H1 (cell line): ENCODE results near the gene PLCL2. TPM values are rescaled to one million over a fixed set of nuclear protein-coding genes. Genes with fewer than 3 reads are reported as not detected.

Experiments
- CTCF ChIA-PET: fragments of 300-600 bp; sonication (Branson Sonifier 250); formaldehyde crosslinking; loops from one replicate; lab custom pipeline; 2021; ENCODE audit not compliant: partially characterized antibody; lab: Charles Lee
- POLR2A ChIA-PET: fragments of 300-600 bp; sonication (Branson Sonifier 250); formaldehyde crosslinking; loops from one replicate; lab custom pipeline; 2021; ENCODE audit warnings: inconsistent platforms; ENCODE audit not compliant: partially characterized antibody; lab: Charles Lee
- DNase-seq, 2 experiments: peaks; one replicate each; pipeline versions ENCODE4 v3.0.0 to v3.0.0-alpha.2; 2010 to 2022; ENCODE audit warnings: low spot score in 2 of 2, low read depth in 1 of 2, mixed read lengths in 1 of 2
- FAIRE-seq: peaks from 2 replicates; lab custom pipeline; 2011; peaks lifted over from hg19 to GRCh38; lab: Jason Lieb, UNC
- H2AFZ ChIP-seq: 2 replicates; pipeline ENCODE4 v1.8.1; 2012; ENCODE audit warnings: low read length, inconsistent platforms
- H2AK5ac ChIP-seq: 2 replicates; pipeline ENCODE4 v1.6.1; 2013; ENCODE audit warnings: low read depth, low read length
- H2BK120ac ChIP-seq: replicated peaks from 2 replicates; pipeline ENCODE3; 2013; ENCODE audit warnings: low read depth, low read length, inconsistent platforms
- H2BK12ac ChIP-seq: 2 replicates; pipeline ENCODE4 v1.6.1; 2013; ENCODE audit warnings: low read depth, low read length
- H2BK15ac ChIP-seq: 2 replicates; pipeline ENCODE4 v1.6.1; 2013; ENCODE audit warnings: low read length
- H2BK20ac ChIP-seq: 2 replicates; pipeline ENCODE4 v1.6.1; 2013; ENCODE audit warnings: low read length
- H2BK5ac ChIP-seq: 2 replicates; pipeline ENCODE4 v1.6.1; 2013; ENCODE audit warnings: low read depth, low read length
- H3K14ac ChIP-seq: 2 replicates; pipeline ENCODE4 v1.6.1; 2013; ENCODE audit warnings: inconsistent platforms; ENCODE audit not compliant: insufficient read length
- H3K18ac ChIP-seq: 2 replicates; pipeline ENCODE4 v1.6.1; 2013; ENCODE audit warnings: low read length; ENCODE audit errors: extremely low read depth
- H3K23ac ChIP-seq: 2 replicates; pipeline ENCODE4 v1.6.1; 2013; ENCODE audit warnings: inconsistent platforms; ENCODE audit not compliant: insufficient read length
- H3K23me2 ChIP-seq: 2 replicates; pipeline ENCODE4 v1.6.1; 2013; ENCODE audit warnings: low read depth, low read length
- H3K27ac ChIP-seq: 2 replicates; pipeline ENCODE4 v1.6.1; 2011; ENCODE audit warnings: low read depth, low read length, inconsistent platforms
- H3K27me3 ChIP-seq, 4 experiments: replicated peaks in 1 of 4; 1 replicate in 1 of 4; 2 replicates in 3 of 4; pipeline versions ENCODE4 v1.6.1 to v1.8.1; 2011 to 2013; ENCODE audit warnings: low read length in 3 of 4, mild to moderate bottlenecking in 3 of 4, inconsistent platforms in 2 of 4, mixed read lengths in 2 of 4, moderate library complexity in 1 of 4; ENCODE audit not compliant: control insufficient read depth in 3 of 4, insufficient read depth in 3 of 4; ENCODE audit errors: extremely low read depth in 1 of 4
- H3K36me3 ChIP-seq, 4 experiments: 2 replicates each; pipeline versions ENCODE4 v1.6.1 to v1.8.1; 2011 to 2013; ENCODE audit warnings: mild to moderate bottlenecking in 4 of 4, low read length in 3 of 4, moderate library complexity in 2 of 4, control low read depth in 1 of 4, inconsistent platforms in 1 of 4; ENCODE audit not compliant: insufficient read depth in 4 of 4, control insufficient read depth in 2 of 4
- H3K4ac ChIP-seq: replicated peaks from 2 replicates; pipeline ENCODE3; 2013; ENCODE audit warnings: low read length, low read depth, mixed read lengths, inconsistent platforms; ENCODE audit not compliant: insufficient read length
- H3K4me1 ChIP-seq, 4 experiments: replicated peaks in 1 of 4; 1 replicate in 1 of 4; 2 replicates in 3 of 4; pipeline versions ENCODE4 v1.6.1 to v1.8.1; 2011 to 2013; ENCODE audit warnings: low read length in 3 of 4, inconsistent platforms in 2 of 4, mixed read lengths in 1 of 4; ENCODE audit not compliant: insufficient read depth in 4 of 4, control insufficient read depth in 3 of 4
- H3K4me2 ChIP-seq, 2 experiments: 2 replicates each; pipeline versions ENCODE4 v1.6.1 to v1.8.1; 2011 to 2013; ENCODE audit warnings: low read depth in 2 of 2, low read length in 2 of 2, control low read depth in 1 of 2, inconsistent platforms in 1 of 2, mild to moderate bottlenecking in 1 of 2; ENCODE audit not compliant: insufficient read depth in 1 of 2
- H3K4me3 ChIP-seq, 4 experiments: fragments of 200-600, 300-600 bp in 1 of 4; sonication (generic), shearing (Covaris generic), sonication (Bioruptor Twin) in 1 of 4; 2 replicates each; pipeline versions ENCODE4 v1.5.1 to v1.8.1; 2011 to 2016; ENCODE audit warnings: low read length in 4 of 4, low read depth in 3 of 4, control low read depth in 2 of 4, inconsistent platforms in 2 of 4, mild to moderate bottlenecking in 2 of 4, mixed read lengths in 1 of 4, moderate library complexity in 1 of 4; ENCODE audit not compliant: insufficient read depth in 2 of 4; ENCODE audit errors: extremely low read depth in 1 of 4
- H3K56ac ChIP-seq: replicated peaks from 2 replicates; pipeline ENCODE3; 2013; ENCODE audit warnings: low read depth, mild to moderate bottlenecking, mixed read lengths, low read length, inconsistent platforms; ENCODE audit not compliant: insufficient read length
- H3K79me1 ChIP-seq: 2 replicates; pipeline ENCODE4 v1.6.1; 2013; ENCODE audit warnings: low read depth, low read length, control low read depth
- H3K79me2 ChIP-seq, 2 experiments: 2 replicates each; pipeline versions ENCODE4 v1.6.1 to v1.8.1; 2012 to 2013; ENCODE audit warnings: low read length in 2 of 2, mild to moderate bottlenecking in 2 of 2, inconsistent platforms in 1 of 2; ENCODE audit not compliant: insufficient read depth in 2 of 2, control insufficient read depth in 1 of 2
- H3K9ac ChIP-seq, 4 experiments: replicated peaks in 1 of 4; 1 replicate in 1 of 4; 2 replicates in 3 of 4; pipeline versions ENCODE4 v1.6.1 to v1.8.1; 2011 to 2013; ENCODE audit warnings: low read depth in 3 of 4, low read length in 3 of 4, control low read depth in 2 of 4, mild to moderate bottlenecking in 2 of 4, moderate library complexity in 2 of 4, inconsistent platforms in 1 of 4; ENCODE audit errors: extremely low read depth in 1 of 4
- H3K9me3 ChIP-seq, 2 experiments: 2 replicates each; pipeline versions ENCODE4 v1.6.1 to v1.8.1; 2012 to 2013; ENCODE audit warnings: mild to moderate bottlenecking in 2 of 2, moderate library complexity in 2 of 2, control low read depth in 1 of 2, inconsistent platforms in 1 of 2, low read depth in 1 of 2, low read length in 1 of 2, mixed read lengths in 1 of 2; ENCODE audit not compliant: insufficient read depth in 2 of 2
- H4K20me1 ChIP-seq, 2 experiments: replicated peaks in 1 of 2; 2 replicates each; pipeline versions ENCODE3 to v1.8.1; 2011 to 2013; ENCODE audit warnings: inconsistent platforms in 2 of 2, low read length in 2 of 2, mild to moderate bottlenecking in 1 of 2; ENCODE audit not compliant: insufficient read depth in 2 of 2, control insufficient read depth in 1 of 2
- H4K5ac ChIP-seq: 2 replicates; pipeline ENCODE4 v1.6.1; 2013; ENCODE audit warnings: low read length, low read depth, mixed read lengths, inconsistent platforms; ENCODE audit not compliant: insufficient read length
- H4K8ac ChIP-seq: 2 replicates; pipeline ENCODE4 v1.8.0; 2013; ENCODE audit warnings: mild to moderate bottlenecking, moderate library complexity, low read length, inconsistent platforms; ENCODE audit not compliant: insufficient read depth; ENCODE audit errors: extremely low read depth
- H4K91ac ChIP-seq: replicated peaks from 2 replicates; pipeline ENCODE3; 2013; ENCODE audit warnings: low read length, mixed read lengths, inconsistent platforms; ENCODE audit not compliant: insufficient read length
- CTCF ChIP-seq, 3 experiments: IDR thresholded peaks; 1 replicate in 2 of 3; 2 replicates in 1 of 3; pipeline versions ENCODE4 v1.5.1 to v1.6.1; 2011; ENCODE audit warnings: low read length in 3 of 3, mild to moderate bottlenecking in 3 of 3, inconsistent platforms in 2 of 3, low read depth in 1 of 3, moderate library complexity in 1 of 3; ENCODE audit not compliant: insufficient read depth in 1 of 3; ENCODE audit errors: control extremely low read depth in 1 of 3
- POLR2AphosphoS5 ChIP-seq: IDR thresholded peaks from 2 replicates; pipeline ENCODE4 v1.6.1; 2011; ENCODE audit warnings: low read depth, low read length
- RAD21 ChIP-seq, 2 experiments: IDR thresholded peaks in 1 of 2; conservative IDR thresholded peaks in 1 of 2; 2 replicates each; pipeline ENCODE4 v1.6.1; 2011; ENCODE audit warnings: low read depth in 2 of 2, low read length in 2 of 2, improper control_type of control experiment in 1 of 2, inconsistent platforms in 1 of 2, mild to moderate bottlenecking in 1 of 2, moderate library complexity in 1 of 2
- WGBS, 2 experiments: shearing (Covaris generic) in 1 of 2; methylation state at CpG; one replicate each; pipeline versions ENCODE4 v1.1.6 to v1.1.7; 2013 to 2015; ENCODE audit warnings: low lambda C conversion rate in 2 of 2, mixed read lengths in 2 of 2, inconsistent platforms in 1 of 2, low coverage in 1 of 2, missing lambda C conversion rate in 1 of 2; ENCODE audit not compliant: insufficient replicate concordance in 2 of 2, insufficient coverage in 1 of 2, insufficient read length in 1 of 2; ENCODE audit errors: extremely low coverage in 1 of 2, missing lambda C conversion rate in 1 of 2; 5-methylcytosine and 5-hydroxymethylcytosine counted together
- polyA plus RNA-seq, 7 experiments: library from polyadenylated mRNA; depleted of rRNA in 3 of 7; stranded (reverse) in 5 of 7; unstranded in 2 of 7; fragments of >200 nt in 5 of 7; fragments of 200-250 nt in 2 of 7; gene quantifications; 1 replicate in 5 of 7; 2 replicates in 1 of 7; 4 replicates in 1 of 7; pipeline versions ENCODE4 v1.2.1 to v1.2.3, GENCODE V29; 2011 to 2013; ENCODE audit warnings: missing spikeins in 2 of 7, mixed read lengths in 2 of 7
- total RNA-seq: library from RNA; stranded (reverse); fragmentation: NEBNext Ultra II Directional; extraction: Animal tissue kit (Norgen Biotek cat#: 25700); gene quantifications from 2 replicates; pipeline ENCODE4 v1.2.1, GENCODE V29; 2021

Gene PLCL2
- total and polyA plus RNA-seq, 2 of the 8 experiments (the other 6 are each of a cell fraction or from before 2014, with no cell fraction given), result 3.5 to 6.8 TPM

DNA sequence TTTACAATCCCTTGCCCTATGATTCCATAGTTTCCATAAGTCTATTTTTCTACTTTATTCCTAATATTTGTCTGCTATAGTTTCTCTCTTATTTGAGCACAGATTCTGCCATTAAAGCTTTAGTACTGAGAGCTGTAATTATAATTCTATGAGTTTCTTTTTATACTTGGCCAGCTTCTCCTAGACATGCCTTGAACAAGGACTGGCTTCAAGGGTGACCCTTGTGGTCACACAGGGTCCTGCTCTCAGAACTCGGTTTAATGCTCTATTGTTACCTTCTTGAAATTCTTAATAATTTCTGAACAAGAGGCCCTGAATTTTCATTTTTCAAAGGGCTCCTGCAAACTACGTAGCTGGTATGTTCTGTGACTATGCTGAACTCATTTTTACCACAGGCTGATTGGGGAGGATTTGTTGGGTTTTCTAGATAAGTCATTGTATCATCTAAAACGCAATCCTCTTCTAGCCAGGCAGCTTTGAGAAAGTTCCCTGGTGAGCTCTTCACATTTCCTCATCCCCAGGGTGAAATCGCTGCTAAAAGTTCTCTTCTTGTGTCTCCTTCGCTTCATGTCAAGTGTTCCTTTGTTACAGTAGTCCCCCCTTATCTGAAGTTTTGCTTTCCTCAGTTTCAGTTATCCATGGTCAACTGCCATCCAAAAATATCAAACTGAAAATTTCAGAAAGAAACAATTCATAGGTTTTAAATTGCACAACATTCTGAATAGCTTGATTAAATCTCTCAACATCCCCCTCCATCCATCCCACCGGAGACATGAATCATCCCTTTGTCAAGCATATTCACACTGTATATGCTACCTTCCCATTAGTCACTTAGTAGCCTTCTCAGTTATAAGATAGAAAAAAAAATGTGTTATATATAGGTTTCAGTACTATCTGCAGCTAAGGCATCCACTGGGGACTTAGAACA is 12.6 kb upstream of the PLCL2 start:
- ChIA-PET CTCF (interaction anchor here (0.6 to 3.7 kb wide), 25 partner anchors 10 to 355 kb away, joined by 3 to 20 read pairs (median 4); partner anchors contain the start of gene PLCL2), POLR2A (interaction anchor here (1.1 kb wide), 1 partner anchor 18 kb away, joined by 3 read pairs; no protein-coding TSS in a partner anchor)
- Histone ChIP-seq H4K91ac (no peak overlapping the region), H4K5ac (no peak overlapping the region), H3K4me3 (no peak overlapping the region), H2BK20ac (no peak overlapping the region), H3K56ac (no peak overlapping the region), H2AK5ac (no peak overlapping the region), H3K79me1 (no peaks in the 10 kb centered on the region), H3K4me2 (no peak overlapping the region), H3K4me1 (no peaks in the 10 kb centered on the region), H3K27ac (no peak overlapping the region), H3K9ac (no peak overlapping the region), H2BK5ac (no peak overlapping the region), H4K8ac (no peak overlapping the region), H3K4ac (no peak overlapping the region), H3K14ac (no peak overlapping the region), H3K23ac (no peak overlapping the region), H3K36me3 (no peaks in the 10 kb centered on the region), H3K18ac (no peak overlapping the region), H4K20me1 (no peaks in the 10 kb centered on the region), H2BK15ac (no peak overlapping the region), H3K23me2 (no peaks in the 10 kb centered on the region), H3K27me3 (no peaks in the 10 kb centered on the region), H3K79me2 (no peaks in the 10 kb centered on the region), H2BK12ac (no peak overlapping the region), H3K9me3 (no peaks in the 10 kb centered on the region), H2AFZ (no peak overlapping the region; the same call in 1 of the 2 replicates), H2BK120ac (no peak overlapping the region)
- TF ChIP-seq RAD21 (IDR thresholded peaks at IDR 0.05 in 1 of 2, conservative IDR thresholded peaks at IDR 0.05 in 1 of 2; ENCODE audit: low read depth in 2 of 2, low read length in 2 of 2), result peak in 1 of 2 experiments; percentile 16; a peak in 1 of 4 replicates
- TF ChIP-seq POLR2AphosphoS5, result no peak
- TF ChIP-seq CTCF (IDR thresholded peaks at IDR 0.05; ENCODE audit: control extremely low read depth in 1 of 3, insufficient read depth in 1 of 3, low read depth in 1 of 3, low read length in 3 of 3), result peak in 1 of 3 experiments; percentile 22; a peak in 1 of 4 replicates
- FAIRE-seq, result peak; percentile 62
- no peak for DNase-seq
- 90% methylated on average over 6 of the region's 6 CpGs; no CpG with 5 or more reads in 1 of the 2 experiments for WGBS, 2 experiments
